Sigmoid colon (tissue), 4 donors: ENCODE measurements around the gene SLC2A4.

Experiments used
- CTCF ChIP-seq, 4 experiments: fragments of 450-650 bp in 3 of 4; fragments of 200-600 bp in 1 of 4; IDR thresholded peaks; one replicate each; pipeline ENCODE4 v1.5.1; 2016 to 2019; ENCODE audit warnings: antibody characterized with exemption in 4 of 4, mild to moderate bottlenecking in 3 of 4, moderate library complexity in 2 of 4
- POLR2A ChIP-seq, 2 donors: fragments of 450-650 bp; IDR thresholded peaks; one replicate each; pipeline ENCODE4 v1.6.1; 2016; ENCODE audit warnings: antibody characterized with exemption in 2 of 2, mild to moderate bottlenecking in 2 of 2, moderate library complexity in 2 of 2
- POLR2AphosphoS5 ChIP-seq, 4 donors: sonication (generic); formaldehyde crosslinking; IDR thresholded peaks; one replicate each; pipeline ENCODE4 v1.6.1; 2017; ENCODE audit warnings: antibody characterized with exemption in 4 of 4

GRCh38 chr17:7262192-7262934 is 19.2 kb upstream of the SLC2A4 start, which contains the start of gene CLDN7:
- TF ChIP-seq CTCF (IDR thresholded peaks at IDR 0.05) (no peak), POLR2A (IDR thresholded peaks at IDR 0.05) (peak in 1 of 2 donors; percentile 61), POLR2AphosphoS5 (IDR thresholded peaks at IDR 0.05) (peak in 1 of 4 donors; percentile 69)
